Mucosa of rectum (tissue), 2 donors: ENCODE data around the gene STX10.
"Not testable (repeated sequence)": the region's sequence is repeated elsewhere in the genome, so short reads cannot be mapped to it uniquely, and the experiment has no call there.

Source experiments
- H3K27ac ChIP-seq, 2 donors: one replicate each; pipeline ENCODE4 v1.7.0; 2013; ENCODE audit warnings: inconsistent platforms in 2 of 2, low read depth in 2 of 2, low read length in 2 of 2
- H3K27me3 ChIP-seq, 2 donors: one replicate each; pipeline ENCODE4 v1.7.0; 2013; ENCODE audit warnings: low read length in 2 of 2; ENCODE audit not compliant: control insufficient read depth in 2 of 2, insufficient read depth in 2 of 2
- H3K36me3 ChIP-seq, 2 donors: one replicate each; pipeline ENCODE4 v1.7.0; 2013; ENCODE audit warnings: low read length in 2 of 2; ENCODE audit not compliant: control insufficient read depth in 2 of 2, insufficient read depth in 2 of 2
- H3K4me1 ChIP-seq, 2 donors: one replicate each; pipeline ENCODE4 v1.7.0; 2013; ENCODE audit warnings: low read length in 2 of 2, mild to moderate bottlenecking in 1 of 2; ENCODE audit not compliant: control insufficient read depth in 2 of 2, insufficient read depth in 2 of 2
- H3K4me3 ChIP-seq, 2 donors: one replicate each; pipeline ENCODE4 v1.7.0; 2013; ENCODE audit warnings: low read length in 2 of 2
- H3K9ac ChIP-seq, 2 donors: one replicate each; pipeline ENCODE4 v1.7.0; 2013; ENCODE audit warnings: low read length in 2 of 2, low read depth in 1 of 2, mild to moderate bottlenecking in 1 of 2
- H3K9me3 ChIP-seq, 2 donors: one replicate each; pipeline ENCODE4 v1.7.0; 2013; ENCODE audit warnings: low read length in 2 of 2; ENCODE audit not compliant: control insufficient read depth in 2 of 2
- donor health status: healthy.
- donor health status: Normal muscosa, but diverticular disease.

Gene STX10

DNA sequence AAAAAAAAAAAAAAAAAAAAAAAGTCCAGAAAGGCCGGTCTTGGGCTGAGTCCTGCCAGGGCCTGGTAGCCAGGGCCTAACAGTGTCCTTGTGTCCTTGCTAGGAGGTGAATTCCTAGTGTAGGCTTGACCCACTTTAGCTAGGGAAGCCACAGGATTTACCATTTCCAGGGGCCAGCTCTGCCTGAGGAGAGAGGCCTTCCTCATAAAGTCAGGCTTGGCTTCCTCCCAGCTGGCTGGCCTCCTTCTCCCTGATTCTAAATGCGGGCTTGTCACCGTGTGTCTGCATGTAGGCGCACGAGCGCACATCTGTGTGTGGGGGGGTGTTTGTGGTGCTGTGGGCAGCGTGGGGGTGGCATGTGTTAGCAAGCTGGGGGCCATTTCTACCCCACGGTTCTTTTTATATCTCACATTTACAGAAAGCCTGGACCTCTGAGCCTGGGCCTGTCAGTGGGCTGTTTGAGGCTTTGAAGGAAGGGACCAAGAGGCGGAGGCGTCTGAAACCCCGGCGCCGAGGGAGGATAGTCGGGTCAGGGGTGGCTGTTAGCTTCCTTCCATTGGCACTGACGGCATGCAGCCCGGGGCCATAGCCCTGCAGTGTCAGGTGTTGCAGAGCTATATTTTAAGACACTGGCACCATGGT, 31.7 kb upstream of the STX10 start:
- Histone ChIP-seq H3K4me3 (no peak overlapping the region), H3K36me3 (no peaks in the 10 kb centered on the region), H3K9ac (no peak overlapping the region), H3K9me3 (no peaks in the 10 kb centered on the region), H3K27ac (peak overlapping the region in 1 of 2 donors; percentile 5), H3K27me3 (no peaks in the 10 kb centered on the region), H3K4me1 (peaks cover 6 to 9% of the 10 kb centered on the region in 2 donors)

DNA sequence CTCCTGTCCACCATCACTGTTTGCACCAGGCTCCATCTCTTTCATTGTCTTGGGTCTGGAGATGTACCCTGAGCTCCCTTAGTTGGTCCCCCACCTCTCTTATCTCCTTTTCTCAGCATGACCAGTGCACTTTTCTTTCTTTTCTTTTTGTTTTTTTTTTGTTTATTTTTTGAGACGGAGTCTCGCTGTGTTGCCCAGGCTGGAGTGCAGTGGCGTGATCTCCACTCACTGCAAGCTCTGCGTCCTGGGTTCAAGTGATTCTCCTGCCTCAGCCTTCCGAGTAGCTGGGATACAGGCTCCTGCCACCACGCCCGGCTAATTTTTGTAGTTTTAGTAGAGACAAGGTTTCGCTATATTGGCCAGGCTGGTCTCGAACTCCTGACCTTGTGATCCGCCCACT, 28.1 kb upstream of the STX10 start:
- not testable (repeated sequence) for H3K27ac ChIP-seq
- H3K4me1 ChIP-seq = peaks cover 10% of the 10 kb centered on the region in 2 donors

DNA sequence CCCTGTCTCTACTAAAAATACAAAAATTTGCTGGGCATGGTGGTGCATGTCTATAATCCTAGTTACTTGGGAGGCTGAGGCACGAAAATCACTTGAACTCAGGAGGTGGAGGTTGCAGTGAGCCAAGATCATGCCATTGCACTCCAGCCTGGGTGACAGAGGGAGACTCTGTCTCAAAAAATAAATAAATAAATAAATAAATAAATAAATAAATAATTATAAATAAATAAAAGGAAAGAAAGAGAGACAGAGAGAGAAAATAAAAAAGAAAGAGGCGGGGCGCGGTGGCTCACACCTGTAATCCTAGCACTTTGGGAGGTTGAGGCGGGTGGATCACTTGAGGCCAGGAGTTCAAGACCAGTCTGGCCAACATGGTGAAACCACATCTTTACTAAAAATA, 27.4 kb upstream of the STX10 start:
- H3K36me3 ChIP-seq, H3K4me3 ChIP-seq, H3K9me3 ChIP-seq, H3K9ac ChIP-seq, H3K27ac ChIP-seq, H3K27me3 ChIP-seq: not testable (repeated sequence)
- peaks cover 14 to 16% of the 10 kb centered on the region in 2 donors for H3K4me1 ChIP-seq

More for the DNA sequence above, 28.1 kb upstream of the STX10 start:
- H3K36me3 ChIP-seq, H3K9ac ChIP-seq, H3K4me3 ChIP-seq, H3K9me3 ChIP-seq, H3K27me3 ChIP-seq: not testable (repeated sequence)

DNA sequence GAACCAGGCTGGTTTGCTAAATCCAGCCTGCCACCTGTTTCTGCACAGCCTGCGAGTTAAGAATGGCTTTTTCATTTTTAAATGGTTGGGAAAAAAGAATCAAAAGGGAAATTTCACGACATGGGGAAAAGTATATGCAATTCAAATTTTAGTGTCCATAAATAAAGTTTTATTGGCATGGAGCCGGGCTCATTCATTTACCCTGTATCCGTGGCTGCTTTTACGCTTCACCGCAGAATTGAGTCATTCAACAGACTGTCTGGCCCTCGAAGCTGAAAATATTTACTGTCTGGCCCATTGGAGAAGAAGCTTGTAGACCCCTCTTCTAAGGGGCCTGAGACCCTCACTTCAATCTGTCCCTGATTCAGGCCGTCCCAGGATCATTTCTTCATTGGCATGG, 26.2 kb upstream of the STX10 start:
- H3K27me3 ChIP-seq = no peaks in the 10 kb centered on the region
- no peaks in the 10 kb centered on the region for H3K36me3 ChIP-seq
- no peak overlapping the region for H3K4me3 ChIP-seq
- no peak overlapping the region for H3K27ac ChIP-seq
- no peak overlapping the region for H3K9ac ChIP-seq
- peaks cover 13 to 18% of the 10 kb centered on the region in 2 donors for H3K4me1 ChIP-seq
- H3K9me3 ChIP-seq = no peaks in the 10 kb centered on the region

DNA sequence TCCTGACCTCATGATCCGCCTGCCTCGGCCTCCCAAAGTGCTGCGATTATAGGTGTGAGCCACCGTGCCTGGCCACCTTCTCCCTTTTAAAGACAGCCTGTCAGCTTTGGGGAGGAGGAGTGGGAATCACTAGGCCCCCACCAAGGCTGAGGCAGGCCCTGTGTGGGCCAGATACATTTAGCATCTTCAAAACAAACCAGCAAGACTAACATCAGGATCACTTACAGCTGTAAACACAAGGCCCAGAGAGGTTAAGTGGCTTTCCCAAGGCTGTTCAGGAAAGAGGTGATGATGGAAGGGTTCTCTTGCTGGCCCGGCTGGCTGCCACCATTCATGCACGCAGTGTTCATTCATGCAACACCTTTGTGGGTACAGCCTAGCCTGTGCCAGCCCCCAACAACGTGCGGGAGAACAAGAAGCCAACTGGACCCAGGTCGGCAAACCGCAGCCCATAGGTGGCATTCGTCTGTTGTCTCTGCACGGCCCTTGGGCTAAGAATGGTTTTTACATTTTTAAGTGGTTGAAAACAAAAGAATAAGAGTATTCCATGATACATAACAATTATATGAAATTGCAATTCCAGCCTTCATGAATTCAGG, 23.1 kb upstream of the STX10 start:
- no peaks in the 10 kb centered on the region for H3K9me3 ChIP-seq
- H3K4me1 ChIP-seq = peaks cover 19 to 34% of the 10 kb centered on the region in 2 donors
- no peaks in the 10 kb centered on the region for H3K36me3 ChIP-seq
- no peak overlapping the region for H3K4me3 ChIP-seq
- H3K27ac ChIP-seq = no peak overlapping the region
- H3K27me3 ChIP-seq = no peaks in the 10 kb centered on the region
- H3K9ac ChIP-seq = no peak overlapping the region

DNA sequence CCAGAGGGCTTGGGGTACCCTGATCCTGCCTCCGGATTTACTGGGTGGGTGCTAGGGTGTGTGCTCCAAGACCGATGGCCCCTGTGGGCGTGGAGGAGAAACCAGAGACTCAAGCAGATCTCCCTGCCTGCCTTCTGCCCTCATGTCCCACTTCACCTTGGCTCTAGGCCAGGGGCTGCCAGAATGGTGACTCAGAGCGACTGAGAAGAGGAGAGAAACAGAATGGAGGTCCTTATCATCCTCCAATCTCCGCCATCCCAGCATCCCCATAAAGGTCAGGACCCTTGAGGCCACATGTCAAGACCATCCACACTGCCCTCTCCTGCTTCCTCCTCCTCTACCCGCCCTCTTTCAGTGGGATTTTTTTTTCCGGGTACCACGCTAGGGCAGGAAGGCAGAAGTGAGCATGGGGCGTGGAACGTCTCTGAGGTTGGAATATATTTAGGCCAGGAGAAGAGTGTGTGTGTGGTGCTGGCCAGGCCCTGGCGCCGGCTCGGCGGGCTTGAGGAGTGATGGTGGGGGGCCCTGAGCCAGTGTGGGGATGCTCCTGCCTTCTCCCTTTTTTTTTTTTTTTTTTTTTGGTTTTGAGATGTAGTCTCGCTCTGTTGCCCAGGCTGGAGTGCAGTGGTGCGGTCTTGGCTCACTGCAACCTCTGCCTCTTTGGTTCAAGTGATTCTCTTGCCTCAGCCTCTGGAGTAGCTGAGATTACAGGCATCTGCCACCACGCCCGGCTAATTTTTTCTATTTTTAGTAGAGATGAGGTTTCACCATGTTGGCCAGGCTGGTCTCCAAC, 22.4 kb upstream of the STX10 start:
- H3K9ac ChIP-seq = peak overlapping the region; percentile 38 to 61

DNA sequence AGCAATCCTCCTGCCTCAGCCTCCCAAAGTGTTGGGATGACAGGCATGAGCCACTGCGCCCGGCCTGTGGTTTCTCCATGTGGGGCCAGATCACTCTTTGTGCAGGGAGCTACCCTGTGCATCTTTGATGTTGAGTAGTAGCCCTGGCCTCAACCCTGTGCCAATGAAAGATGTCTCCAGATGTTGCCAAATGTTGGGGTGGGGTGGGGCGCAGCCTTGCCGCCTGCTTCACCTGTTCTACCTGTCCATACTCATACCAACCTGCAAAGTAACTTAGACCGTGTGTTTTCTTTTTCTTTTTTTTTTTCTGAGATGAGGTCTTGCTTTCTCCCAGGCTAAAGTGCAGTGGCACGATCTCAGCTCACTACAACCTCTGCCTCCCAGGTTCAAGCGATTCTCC, 21.0 kb upstream of the STX10 start:
- Histone ChIP-seq H3K9me3 (no peaks in the 10 kb centered on the region), H3K4me1 (peaks cover 32 to 43% of the 10 kb centered on the region in 2 donors), H3K4me3 (no peak overlapping the region), H3K27me3 (no peaks in the 10 kb centered on the region), H3K36me3 (no peaks in the 10 kb centered on the region), H3K27ac (no peak overlapping the region), H3K9ac (no peak overlapping the region)

More for the DNA sequence above, 22.4 kb upstream of the STX10 start:
- Histone ChIP-seq H3K36me3 (no peaks in the 10 kb centered on the region), H3K4me3 (peak overlapping the region; percentile 27 to 44), H3K4me1 (peaks cover 24 to 39% of the 10 kb centered on the region in 2 donors), H3K27ac (peak overlapping the region; percentile 56 to 70), H3K27me3 (no peaks in the 10 kb centered on the region), H3K9me3 (no peaks in the 10 kb centered on the region)

DNA sequence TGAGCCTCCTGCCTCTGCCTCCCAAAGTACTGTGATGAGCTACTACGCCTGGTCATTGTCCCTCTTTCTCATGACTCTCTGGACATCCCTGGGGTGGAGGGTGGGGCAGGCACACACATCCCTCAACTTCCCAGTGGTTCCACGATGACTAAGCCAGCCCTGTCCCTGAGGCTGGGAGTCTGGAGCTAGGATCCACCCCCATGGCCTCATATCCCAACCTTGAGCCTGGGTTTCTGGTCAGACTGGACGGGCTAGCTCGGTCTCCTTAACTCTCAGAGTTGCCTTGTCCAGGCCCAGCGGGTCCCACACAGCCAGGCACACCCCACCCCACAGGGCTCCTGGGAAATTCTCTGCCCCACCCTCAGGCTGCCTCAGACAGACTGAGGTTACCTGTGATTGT, 19.6 kb upstream of the STX10 start:
- Histone ChIP-seq H3K36me3 (no peaks in the 10 kb centered on the region), H3K4me1 (peaks cover 37 to 53% of the 10 kb centered on the region in 2 donors), H3K9me3 (no peaks in the 10 kb centered on the region), H3K9ac (peak overlapping the region in 1 of 2 donors; percentile 39), H3K27me3 (no peaks in the 10 kb centered on the region), H3K27ac (peak overlapping the region; percentile 65 to 99), H3K4me3 (no peak overlapping the region)

DNA sequence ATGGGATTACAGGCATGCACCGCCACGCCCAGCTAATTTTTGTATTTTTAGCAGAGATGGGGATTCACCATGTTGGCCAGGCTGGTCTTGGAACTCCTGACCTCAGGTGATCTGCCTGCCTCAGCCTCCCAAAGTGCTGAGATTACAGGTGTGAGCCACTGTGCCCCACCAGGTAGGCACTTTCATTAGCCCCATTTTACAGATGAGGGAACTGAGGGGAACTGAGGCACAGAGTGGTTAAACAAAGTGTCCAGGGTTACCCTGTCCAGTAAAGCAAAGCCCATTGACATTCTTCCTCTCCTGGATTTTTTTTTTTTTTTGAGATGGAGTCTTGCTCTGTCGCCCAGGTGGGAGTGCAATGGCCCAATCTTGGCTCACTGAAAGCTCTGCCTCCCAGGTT, 16.0 kb upstream of the STX10 start:
- Histone ChIP-seq H3K4me1 (peaks cover 54 to 67% of the 10 kb centered on the region in 2 donors), H3K27ac (peak overlapping the region; percentile 94 to 99)
- H3K9me3 ChIP-seq, H3K27me3 ChIP-seq, H3K4me3 ChIP-seq, H3K36me3 ChIP-seq, H3K9ac ChIP-seq: not testable (repeated sequence)
